Inflammatory macrophage (primary cell): ENCODE data around the gene SLC25A38.
"Not testable (repeated sequence)": the region's sequence is repeated elsewhere in the genome, so short reads cannot be mapped to it uniquely, and the experiment has no call there.

Source experiments
- DNase-seq, 2 donors: peaks; one replicate each; pipeline ENCODE4 v3.0.0-alpha.2; 2020 to 2022

Gene SLC25A38

DNA sequence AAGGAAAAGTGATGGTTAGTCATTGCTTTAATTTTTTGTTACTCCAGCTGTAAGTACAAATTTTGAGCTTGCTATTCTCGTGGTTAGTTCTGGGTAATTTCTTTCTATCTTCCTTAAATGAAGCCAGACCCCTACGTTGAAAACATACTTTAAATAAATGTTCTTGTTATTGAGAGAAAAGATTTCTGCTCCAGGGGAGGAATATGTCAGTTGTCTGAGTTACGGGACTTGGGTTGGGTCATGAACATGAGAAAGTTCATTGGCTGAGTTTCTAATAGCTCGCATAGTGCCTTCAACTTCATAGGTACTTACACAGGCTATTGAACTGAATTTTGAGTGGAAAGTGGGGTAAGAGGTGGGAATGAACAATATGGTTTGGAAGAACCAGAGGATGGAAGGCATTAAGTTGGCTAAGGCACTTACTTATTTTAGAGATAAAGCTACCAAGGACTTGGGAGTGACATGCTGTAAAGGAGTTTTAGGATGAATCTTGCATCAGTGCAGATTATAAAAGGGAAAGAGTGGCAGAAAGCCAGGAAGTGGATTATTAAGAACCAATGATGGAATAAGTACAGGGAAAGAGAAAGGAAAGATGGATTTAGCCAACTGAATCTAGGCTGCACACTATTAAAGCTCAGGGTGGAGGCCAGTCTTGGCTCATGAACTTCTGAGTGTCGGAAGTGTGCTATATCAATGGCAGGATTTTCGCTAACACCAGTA, 24.8 kb downstream of the SLC25A38 start:
- DNase-seq = no peak

DNA sequence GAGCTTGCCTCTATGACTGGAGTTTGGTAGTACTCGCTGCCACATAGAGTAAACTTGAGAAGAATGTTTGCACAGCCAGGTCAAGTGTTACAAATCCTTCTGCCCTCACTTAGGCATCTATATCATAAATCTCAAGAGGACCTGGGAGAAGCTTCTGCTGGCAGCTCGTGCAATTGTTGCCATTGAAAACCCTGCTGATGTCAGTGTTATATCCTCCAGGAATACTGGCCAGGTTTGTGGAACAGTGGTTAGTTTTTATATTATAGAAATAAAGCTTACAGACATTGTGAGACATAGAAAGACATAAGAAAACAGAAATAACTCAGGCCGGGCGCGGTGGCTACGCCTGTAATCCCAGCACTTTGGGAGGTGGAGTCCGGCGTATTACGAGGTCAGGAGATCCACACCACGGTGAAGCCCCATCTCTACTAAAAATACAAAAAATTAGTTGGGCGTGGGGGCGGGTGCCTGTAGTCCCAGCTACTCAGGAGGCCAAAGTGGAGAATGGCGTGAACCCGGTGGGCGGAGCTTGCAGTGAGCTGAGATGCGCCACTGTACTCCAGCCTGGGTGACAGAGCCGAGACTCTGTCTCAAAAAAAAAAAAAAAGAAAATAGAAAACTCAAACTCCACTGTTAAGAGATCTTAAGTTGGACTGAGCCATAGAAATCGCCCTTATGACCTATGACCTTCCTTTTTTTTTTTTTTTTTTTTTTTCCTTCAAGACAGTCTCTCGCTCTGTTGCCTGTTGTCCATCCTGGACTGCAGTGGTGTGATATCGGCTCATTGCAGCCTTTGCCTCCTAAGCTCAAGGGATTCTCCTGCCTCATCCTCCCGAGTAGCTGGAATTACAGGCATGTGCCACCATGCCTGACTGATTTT, 25.6 kb downstream of the SLC25A38 start:
- DNase-seq = no peak

DNA sequence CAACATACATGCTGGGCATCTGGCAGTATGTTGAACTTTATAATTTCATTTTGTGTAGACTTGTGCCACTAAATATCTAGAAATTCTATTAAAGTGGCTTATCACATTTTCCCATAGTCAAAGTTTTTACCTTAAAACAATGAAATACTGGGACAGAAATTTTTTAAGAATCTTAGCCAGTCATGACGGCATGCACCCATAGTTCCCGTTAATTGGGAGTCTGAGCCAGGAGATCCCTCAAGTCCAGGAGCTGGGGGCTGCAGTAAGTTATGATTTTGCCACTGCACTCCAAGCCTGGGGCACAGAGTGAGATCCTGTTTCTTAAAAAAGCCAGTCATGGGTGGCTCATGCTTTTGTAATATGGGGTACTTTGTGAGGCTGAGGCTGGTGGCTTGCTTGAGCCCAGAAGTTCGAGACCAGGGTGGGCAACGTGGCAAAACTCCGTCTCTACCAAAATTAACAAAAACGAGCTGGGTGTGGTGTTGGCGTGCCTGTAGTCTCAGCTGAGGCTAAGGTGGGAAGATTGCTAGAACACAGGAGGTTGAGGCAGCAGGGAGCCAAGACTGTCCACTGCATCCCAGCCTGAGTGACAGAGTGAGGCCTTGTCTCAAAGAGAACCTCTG, 26.5 kb downstream of the SLC25A38 start:
- no peak for DNase-seq

DNA sequence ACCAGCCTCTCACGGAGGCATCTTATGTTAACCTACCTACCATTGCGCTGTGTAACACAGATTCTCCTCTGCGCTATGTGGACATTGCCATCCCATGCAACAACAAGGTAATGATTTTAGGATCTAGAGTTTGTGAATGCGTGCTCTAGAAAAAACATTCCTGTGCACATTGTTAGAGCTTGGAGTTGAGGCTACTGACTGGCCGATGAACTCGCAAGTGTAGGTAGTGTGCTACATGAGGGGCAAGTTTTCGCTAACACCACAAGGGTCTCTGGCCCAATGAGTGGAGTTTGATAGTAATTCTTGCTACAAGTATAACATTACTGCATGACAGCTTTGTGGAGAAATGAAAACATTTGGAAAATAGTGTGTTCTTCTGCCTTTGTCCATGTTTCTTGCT, 27.7 kb downstream of the SLC25A38 start:
- DNase-seq = no peak

DNA sequence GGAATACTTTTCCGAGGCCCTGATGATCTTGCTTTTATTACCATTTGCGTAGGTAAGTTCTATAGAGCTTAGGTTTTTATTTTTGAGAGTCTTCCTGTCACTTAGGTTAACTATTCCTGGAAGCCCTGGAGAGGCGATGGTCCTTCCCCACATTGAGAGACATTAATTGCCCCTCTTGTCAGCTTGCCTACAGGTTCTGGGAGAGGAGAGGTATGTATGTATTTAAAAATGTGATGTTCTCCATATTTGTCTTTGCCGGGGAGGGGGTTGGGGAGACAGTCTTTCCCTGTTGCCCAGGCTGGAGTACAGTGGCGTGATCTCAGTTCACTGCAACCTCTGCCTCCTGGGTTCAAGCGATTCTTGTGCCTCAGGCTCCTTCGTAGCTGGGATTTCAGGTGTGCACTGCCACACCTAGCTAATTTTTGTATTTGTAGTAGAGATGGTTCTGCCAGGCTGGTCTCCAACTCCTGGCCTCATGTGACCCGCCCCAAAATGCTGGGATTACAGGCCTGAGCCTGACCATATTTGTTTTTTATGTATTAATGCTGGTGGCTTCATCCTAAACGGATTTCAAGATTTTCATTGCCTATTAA, 29.6 kb downstream of the SLC25A38 start:
- DNase-seq = no peak

DNA sequence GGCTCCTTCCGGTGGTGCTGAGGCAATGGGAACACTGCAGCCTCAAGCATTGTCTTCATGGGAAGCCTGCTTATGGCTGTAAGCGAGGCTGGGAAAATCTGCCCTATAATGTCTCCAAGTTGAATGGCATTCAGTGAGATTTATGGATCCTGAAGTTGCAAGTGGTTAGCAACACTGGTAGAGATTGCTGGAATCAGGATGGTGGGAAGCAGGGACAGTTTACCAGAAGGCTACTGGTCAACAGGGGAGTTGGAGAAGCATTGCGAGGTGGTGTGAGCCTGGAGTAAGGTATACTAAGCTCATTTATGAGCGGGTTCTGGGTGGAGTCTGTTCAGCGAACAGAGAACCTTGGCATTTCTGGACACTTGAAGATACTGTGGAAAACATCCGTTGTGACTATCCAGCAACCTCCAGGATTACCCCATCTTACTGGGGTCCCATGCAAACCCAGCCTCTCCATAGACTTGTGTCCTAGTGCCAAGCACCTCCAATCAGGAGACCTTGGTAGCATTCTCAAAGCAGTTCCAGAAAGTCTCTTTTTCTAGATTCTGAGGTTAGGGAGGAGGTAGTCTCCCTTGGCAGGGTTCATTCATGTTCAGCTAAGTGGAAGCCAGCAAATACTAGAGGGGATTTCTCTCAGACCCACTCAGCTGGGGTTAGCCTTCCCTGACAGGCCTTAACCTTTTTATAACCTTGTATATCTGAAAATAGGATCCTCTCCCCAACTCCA, 30.7 kb downstream of the SLC25A38 start:
- DNase-seq = no peak

DNA sequence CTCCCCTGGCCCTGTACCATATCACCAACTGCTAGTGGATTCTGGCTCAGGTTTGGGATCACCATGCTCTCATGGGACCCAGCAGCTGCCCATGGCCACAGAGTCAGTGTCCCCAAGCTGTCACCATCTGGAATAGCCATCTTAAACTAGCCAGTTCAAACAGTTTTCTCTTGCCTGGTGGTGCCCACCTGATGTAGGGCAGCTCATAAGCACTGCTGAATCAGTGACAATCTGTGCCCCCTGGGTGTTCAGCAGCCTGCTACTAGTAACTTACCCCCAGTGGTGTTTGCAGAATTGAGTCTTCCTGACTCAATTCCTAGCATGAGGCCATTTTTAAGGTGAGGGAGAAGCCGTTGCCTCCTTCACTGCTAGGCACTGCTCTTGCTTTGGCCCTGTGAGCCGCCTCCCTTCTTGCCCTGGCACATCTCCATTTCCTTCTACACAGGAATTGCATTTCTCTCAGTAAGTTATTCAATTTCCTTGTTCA, 31.3 kb downstream of the SLC25A38 start:
- no peak for DNase-seq

DNA sequence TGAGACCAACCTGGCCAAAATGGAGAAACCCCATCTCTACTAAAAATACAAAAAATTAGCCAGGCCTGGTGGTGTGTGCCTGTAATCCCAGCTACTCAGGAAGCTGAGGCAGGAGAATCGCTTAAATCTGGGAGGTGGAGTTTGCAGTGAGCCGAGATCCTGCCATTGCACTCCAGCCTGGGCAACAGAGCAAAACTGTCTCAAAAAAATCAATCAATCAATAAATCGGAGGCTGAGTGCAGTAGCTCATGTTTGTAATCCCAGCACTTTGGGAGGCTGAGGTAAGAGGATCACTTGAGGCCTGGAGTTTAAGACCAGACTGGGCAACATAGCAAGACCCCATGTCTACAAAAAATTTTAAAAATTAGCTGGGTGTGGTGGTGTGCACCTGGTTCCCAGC, 32.1 kb downstream of the SLC25A38 start:
- DNase-seq = not testable (repeated sequence)

DNA sequence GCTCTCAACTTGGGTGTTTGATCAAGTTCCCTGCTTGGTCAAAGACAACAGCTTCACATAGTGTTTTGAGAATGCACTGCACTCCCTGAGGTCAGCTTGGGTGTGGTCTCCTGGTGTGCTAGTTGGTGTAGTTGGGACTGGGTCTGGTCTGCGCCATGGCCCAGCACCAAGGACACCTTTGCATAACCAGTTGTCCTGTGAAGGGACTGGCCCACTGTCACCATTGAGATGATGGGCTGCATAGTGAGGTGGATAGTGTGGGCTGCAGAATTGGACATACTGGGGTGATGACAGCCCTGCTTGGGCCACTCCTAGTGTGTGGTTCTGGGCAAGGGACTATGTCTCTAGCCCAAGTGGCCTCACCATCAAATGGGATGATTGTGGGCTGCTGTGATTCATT, 32.8 kb downstream of the SLC25A38 start:
- DNase-seq = no peak

DNA sequence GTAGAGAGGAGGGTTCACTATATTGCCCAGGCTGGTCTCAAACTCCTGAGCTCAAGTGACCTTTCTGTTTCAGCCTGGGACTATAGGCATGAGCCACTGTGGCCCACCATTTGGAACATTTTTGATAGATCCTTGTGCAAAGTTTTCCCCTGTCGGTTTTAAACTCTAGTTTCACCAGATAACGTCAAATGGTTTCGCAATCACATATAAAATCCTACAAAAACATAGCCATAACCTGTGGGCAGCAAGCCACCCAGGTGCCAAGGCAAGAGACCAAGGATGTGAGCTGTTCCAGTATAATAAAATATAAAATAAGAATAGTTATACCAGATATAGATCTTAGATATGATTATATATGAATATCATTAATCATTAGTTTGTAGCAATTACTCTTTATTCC, 33.8 kb downstream of the SLC25A38 start:
- not testable (repeated sequence) for DNase-seq

DNA sequence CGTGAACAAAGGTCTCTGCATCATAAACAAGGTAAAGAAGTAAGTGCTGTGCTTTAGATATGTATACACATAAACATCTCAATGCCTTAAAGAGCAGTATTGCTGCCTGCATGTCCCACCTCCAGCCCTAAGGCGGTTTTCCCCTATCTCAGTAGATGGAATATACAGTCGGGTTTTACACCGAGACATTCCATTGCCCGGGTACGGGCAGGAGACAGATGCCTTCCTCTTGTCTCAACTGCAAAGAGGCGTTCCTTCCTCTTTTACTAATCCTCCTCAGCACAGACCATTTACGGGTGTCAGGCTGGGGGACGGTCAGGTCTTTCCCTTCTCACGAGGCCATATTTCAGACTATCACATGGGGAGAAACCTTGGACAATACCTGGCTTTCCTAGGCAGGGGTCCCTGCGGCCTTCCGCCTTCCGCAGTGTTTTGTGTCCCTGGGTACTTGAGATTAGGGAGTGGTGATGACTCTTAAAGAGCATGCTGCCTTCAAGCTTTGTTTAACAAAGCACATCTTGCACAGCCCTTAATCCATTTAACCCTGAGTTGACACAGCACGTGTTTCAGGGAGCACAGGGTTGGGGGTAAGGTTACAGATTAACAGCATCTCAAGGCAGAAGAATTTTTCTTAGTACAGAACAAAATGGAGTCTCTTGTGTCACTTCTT, 35.5 kb downstream of the SLC25A38 start:
- DNase-seq = not testable (repeated sequence)

DNA sequence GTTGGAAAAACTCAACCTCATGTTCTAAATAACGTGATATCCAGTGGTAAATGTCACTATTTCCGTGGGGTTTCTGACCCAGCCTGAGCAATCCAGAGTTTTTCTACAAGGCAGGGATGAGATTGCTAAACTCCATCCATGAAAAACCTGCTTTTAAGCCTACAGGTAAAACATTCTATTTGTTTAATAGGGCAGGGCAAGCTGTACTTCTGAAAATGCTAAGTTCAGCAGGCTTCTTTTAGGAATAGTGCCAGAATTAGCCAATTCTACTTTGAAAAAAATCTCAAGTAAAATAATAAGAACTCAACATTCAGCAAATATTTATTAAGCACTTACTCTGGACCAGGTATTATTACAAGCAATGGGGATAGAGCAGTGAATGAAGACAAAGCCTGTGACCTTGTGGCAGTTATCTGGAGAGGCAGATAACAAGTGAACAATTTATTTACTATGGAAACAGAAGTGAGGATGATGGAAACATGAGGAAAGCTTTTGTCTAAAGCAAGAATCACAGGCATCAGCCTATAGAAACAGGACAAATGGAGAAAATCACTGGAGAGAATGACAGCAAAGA, 36.7 kb downstream of the SLC25A38 start:
- no peak for DNase-seq

DNA sequence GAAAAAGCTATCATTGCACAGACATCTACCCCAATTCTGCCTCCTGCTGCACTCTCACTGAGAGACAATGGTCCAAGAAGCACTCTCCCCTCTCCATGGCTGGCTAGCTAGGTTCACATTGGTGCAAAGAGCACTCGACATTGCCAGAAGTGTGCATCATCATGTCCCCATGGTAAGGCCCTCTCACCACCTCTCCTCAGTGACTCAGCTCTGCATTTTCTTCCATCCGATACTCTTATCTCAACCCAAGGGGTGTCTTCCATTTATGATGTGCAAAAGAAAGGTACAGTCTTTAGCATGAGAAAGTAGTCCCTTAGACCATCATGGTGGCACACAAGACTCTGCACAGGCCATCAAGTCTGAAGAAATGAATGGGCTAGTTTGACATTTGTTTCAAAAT, 37.4 kb downstream of the SLC25A38 start:
- DNase-seq = no peak

DNA sequence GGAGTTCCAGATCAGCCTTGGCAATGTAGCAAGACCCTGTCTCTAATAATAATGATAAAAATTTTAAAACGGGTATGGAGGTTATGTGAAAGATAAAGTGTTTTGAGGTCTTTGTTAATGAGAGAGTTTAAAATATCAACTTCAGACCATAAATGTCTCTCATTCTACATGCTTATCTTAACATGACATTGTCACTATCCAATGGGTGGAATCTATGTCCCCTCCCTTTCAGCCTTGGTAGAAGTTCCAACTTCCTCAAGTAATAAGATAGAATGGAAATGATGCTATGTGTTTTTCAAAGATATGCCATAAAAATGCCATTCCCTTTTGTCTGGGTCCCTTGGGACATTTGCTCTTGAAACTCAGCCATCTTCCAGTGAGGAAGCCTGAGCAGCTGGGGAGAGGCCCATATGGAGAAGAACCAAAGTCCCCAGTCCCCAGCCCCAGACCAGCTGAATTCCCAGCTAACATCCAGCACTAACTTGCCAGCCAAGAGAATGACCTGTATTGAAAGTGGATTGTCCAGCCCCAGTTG, 40.3 kb downstream of the SLC25A38 start:
- DNase-seq = no peak

DNA sequence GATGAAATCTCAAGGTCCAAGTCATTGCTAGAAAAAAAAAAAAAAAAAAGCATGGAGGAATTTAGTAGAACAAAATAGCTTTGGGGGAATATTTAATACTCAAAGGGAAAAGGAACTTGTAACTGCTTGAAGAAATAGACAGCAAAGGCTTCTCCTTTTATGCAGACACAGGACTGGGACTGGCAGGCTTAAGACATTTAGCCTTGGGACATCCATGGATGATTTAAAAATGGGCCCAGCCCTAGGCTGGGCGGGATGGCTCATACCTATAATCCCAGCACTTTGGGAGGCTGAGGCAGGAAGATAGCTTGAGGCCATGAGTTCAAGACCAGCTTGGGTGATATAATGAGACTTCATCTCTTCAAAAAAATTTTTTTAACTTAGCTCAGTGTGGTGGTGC, 43.1 kb downstream of the SLC25A38 start:
- no peak for DNase-seq

DNA sequence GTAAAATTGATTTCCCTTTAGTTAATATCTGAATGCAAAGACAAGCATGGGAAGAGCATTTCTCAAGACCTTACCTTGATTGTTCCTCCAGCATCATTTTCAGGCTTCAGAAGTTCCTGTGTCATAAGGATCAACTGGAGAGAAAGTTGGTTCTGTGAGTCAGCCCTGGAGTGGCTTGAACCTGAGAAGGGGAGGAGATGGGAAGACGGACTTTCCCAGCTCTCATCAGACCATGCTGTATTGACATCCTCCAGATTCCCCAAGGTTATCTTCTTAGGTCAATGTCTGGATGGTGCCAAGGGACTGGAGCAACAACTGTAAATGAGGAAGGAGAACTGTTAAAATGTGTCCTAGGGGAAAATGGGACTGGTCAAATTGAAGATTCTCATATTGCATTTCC, 44.3 kb downstream of the SLC25A38 start:
- DNase-seq = no peak

DNA sequence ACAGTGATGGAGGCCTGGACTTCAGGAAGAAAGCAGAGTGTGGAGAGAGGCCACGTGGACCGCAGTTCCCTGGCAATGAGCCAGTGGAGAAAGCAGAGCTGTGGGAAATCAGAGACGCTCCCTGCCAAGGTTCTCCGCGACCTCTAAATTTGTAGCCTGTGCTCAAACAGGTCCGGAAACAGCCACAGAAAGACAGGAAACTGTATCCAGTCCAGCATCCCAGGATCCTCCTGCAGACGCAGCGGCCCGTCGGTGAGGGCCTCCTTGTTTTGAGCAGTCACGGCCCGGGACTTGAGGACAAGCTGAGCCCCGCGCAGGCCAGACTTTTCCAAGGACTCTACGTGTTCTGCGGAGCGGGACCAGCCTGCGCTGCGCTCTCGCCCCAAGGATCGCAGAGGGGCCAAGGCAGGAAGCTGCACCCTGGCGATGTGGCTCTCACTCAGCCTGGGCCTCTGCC, 45.6 kb downstream of the SLC25A38 start:
- no peak for DNase-seq

DNA sequence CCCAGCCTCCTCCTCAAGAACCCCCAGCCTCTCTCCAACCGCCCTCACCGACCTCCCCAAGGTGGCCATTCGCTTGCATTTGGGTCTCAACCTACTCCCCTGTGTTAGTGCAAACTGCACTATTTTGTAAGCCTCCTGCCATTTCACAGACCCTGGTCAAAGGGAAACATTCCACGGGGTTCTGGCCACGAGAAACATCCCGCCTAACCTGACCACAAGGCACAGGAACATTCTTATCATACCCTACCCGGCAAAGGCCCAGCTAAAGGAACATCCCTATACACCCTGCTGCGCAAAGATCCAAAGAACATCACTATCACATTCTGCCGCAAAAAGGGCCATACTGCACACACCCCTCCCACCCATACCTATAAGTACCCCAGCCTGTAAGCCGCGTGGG, 46.3 kb downstream of the SLC25A38 start:
- DNase-seq = no peak

DNA sequence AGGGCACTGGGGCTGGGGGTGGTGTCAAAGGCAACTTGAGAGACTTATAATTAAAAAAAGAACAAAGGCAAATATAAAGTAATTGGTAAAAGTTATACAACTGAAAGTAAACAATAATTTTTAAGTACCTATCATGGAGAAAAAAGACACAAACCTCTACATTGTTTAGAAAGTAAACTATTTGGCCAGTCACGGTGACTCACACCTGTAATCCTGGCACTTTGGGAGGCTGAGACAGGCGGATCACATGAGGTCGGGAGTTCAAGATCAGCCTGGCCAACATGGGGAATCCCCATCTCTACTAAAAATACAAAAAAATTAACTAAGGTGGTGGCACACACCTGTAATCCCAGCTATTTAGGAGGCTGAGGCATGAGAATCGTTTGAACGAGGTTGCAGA, 49.2 kb downstream of the SLC25A38 start:
- no peak for DNase-seq

DNA sequence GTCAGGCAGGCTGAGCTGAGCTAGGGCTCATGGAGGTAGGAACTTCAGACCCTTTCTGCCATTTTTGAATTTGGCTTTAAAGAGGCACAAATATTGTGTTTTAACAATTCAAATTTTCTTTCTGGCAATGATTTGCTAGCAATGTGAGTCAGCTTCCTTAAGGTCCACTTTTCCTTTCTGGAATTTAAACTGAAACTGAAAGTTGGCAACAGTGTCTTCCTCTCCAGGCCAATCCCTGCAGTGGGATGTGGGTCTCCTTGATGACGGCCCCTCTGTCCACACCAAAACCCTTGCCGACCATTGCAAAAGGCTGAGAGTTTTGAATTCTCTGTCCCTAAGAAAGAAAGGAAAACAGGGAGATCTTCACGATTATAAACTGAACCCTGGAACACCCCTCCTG, 50.5 kb downstream of the SLC25A38 start:
- no peak for DNase-seq

DNA sequence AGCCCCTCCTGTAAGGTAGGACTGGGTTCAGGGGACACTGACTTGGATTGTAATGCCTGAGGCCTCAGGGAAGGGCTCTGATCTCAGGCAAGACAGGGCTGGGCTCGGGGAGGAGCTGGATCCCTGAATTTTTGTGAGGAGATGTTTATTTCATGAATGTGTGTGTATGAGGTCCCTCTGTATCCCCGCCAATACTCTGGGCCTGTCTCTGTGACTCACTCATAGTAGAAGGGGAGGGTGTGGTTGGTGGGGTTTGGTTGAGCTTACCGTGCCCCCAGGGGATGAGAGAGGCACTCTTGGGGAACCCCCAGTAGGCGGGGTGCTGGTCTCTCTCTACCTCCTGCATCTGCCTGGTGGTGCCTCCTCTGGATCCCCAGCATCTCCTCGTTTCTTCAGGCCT, 51.4 kb downstream of the SLC25A38 start:
- no peak for DNase-seq
